Measurements from ENCODE around the gene SLC25A39. TPM values are rescaled to one million over a fixed set of nuclear protein-coding genes. Genes with fewer than 3 reads are reported as not detected.

The SLC25A39 gene
- total RNA-seq, 3 donors from 2014 or later (not counting 1 experiment from before 2014, with no cell fraction given), result 82.4 to 105 (median 97.9) TPM

GRCh38 chr17:44310188-44310587 is 14.4 kb downstream of the SLC25A39 start:
- Histone ChIP-seq H3K4me3 (ENCODE audit: low read length) (no peak overlapping the region), H3K27me3 (ENCODE audit: control insufficient read depth, insufficient read depth, low read length) (peaks cover 29% of the 10 kb centered on the region), H3K4me1 (ENCODE audit: control insufficient read depth, insufficient read depth, low read length) (peaks cover 28% of the 10 kb centered on the region), H3K9me3 (ENCODE audit: control insufficient read depth, insufficient read depth, low read length) (no peaks in the 10 kb centered on the region), H3K27ac (ENCODE audit: low read length) (no peak overlapping the region), H3K36me3 (ENCODE audit: control insufficient read depth, insufficient read depth, low read length) (no peaks in the 10 kb centered on the region)
- Mint-ChIP-seq H3K4me3 (no peak overlapping the region), H3K36me3 (no peaks in the 10 kb centered on the region), H3K27me3 (ENCODE audit: low read depth in 2 of 2) (peaks cover 22 to 34% of the 10 kb centered on the region in 2 donors), H3K4me1 (peaks cover 7 to 13% of the 10 kb centered on the region in 2 donors), H3K27ac (no peak overlapping the region), H3K9me3 (no peaks in the 10 kb centered on the region)
- intact Hi-C loops (cut with micrococcal nuclease), result no loop called here
- WGBS (ENCODE audit: insufficient coverage), result 75% methylated on average over 2 of the region's 2 CpGs
- TF ChIP-seq CTCF (IDR thresholded peaks at IDR 0.05), result no peak
- DNase-seq (no peak), ATAC-seq (no peak)

GRCh38 chr17:44309472-44309871 is 15.2 kb downstream of the SLC25A39 start:
- Histone ChIP-seq H3K27ac (ENCODE audit: low read length) (no peak overlapping the region), H3K9me3 (ENCODE audit: control insufficient read depth, insufficient read depth, low read length) (no peaks in the 10 kb centered on the region), H3K36me3 (ENCODE audit: control insufficient read depth, insufficient read depth, low read length) (no peaks in the 10 kb centered on the region), H3K4me3 (ENCODE audit: low read length) (no peak overlapping the region), H3K27me3 (ENCODE audit: control insufficient read depth, insufficient read depth, low read length) (peaks cover 27% of the 10 kb centered on the region), H3K4me1 (ENCODE audit: control insufficient read depth, insufficient read depth, low read length) (peaks cover 22% of the 10 kb centered on the region)
- WGBS (ENCODE audit: insufficient coverage), result 75% methylated on average over 5 of the region's 5 CpGs
- no peak for ATAC-seq
- no peaks in the 10 kb centered on the region for H3K36me3 Mint-ChIP-seq
- peaks cover 7 to 13% of the 10 kb centered on the region in 2 donors for H3K4me1 Mint-ChIP-seq
- no peak for DNase-seq
- peak overlapping the region; percentile 40 for H3K4me3 Mint-ChIP-seq
- intact Hi-C loops (cut with micrococcal nuclease), result no loop called here
- TF ChIP-seq CTCF (IDR thresholded peaks at IDR 0.05), result no peak
- H3K27me3 Mint-ChIP-seq (ENCODE audit: low read depth in 2 of 2), result peaks cover 29 to 34% of the 10 kb centered on the region in 2 donors
- no peaks in the 10 kb centered on the region for H3K9me3 Mint-ChIP-seq
- H3K27ac Mint-ChIP-seq, result no peak overlapping the region

- Histone ChIP-seq H3K9me3 (ENCODE audit: control insufficient read depth, insufficient read depth, low read length) (no peaks in the 10 kb centered on the region), H3K36me3 (ENCODE audit: control insufficient read depth, insufficient read depth, low read length) (no peaks in the 10 kb centered on the region), H3K27ac (ENCODE audit: low read length) (no peak overlapping the region), H3K4me1 (ENCODE audit: control insufficient read depth, insufficient read depth, low read length) (peaks cover 22% of the 10 kb centered on the region), H3K4me3 (ENCODE audit: low read length) (no peak overlapping the region), H3K27me3 (ENCODE audit: control insufficient read depth, insufficient read depth, low read length) (peaks cover 21% of the 10 kb centered on the region)
- peak in 1 of 2 donors; percentile 25 for DNase-seq
- 5% methylated on average over 15 of the region's 15 CpGs for WGBS (ENCODE audit: insufficient coverage)
- Mint-ChIP-seq H3K27me3 (ENCODE audit: low read depth in 2 of 2) (peaks cover 24 to 28% of the 10 kb centered on the region in 2 donors), H3K4me1 (peaks cover 10 to 17% of the 10 kb centered on the region in 2 donors), H3K9me3 (no peaks in the 10 kb centered on the region), H3K36me3 (no peaks in the 10 kb centered on the region), H3K4me3 (peak overlapping the region; percentile 40), H3K27ac (no peak overlapping the region)
- ATAC-seq, result peak in 1 of 3 donors; percentile 6
- intact Hi-C loops (cut with micrococcal nuclease), result no loop called here
- no peak for TF ChIP-seq CTCF (IDR thresholded peaks at IDR 0.05)
These were observed 15.8 kb downstream of the SLC25A39 start for GRCh38 chr17:44308865-44309264.

GRCh38 chr17:44308320-44308818 is 16.3 kb downstream of the SLC25A39 start, which contains the start of gene RUNDC3A:
RUNDC3A (plus strand) TSS chr17:44308601; CDS start chr17:44308833, 232 bp downstream.
- H3K4me1 Mint-ChIP-seq, result peaks cover 11 to 18% of the 10 kb centered on the region in 2 donors
- Histone ChIP-seq H3K27ac (ENCODE audit: low read length) (no peak within 1 kb of the TSS), H3K36me3 (ENCODE audit: control insufficient read depth, insufficient read depth, low read length) (no peaks in the 10 kb centered on the region), H3K4me3 (ENCODE audit: low read length) (no peak within 1 kb of the TSS), H3K9me3 (ENCODE audit: control insufficient read depth, insufficient read depth, low read length) (no peaks in the 10 kb centered on the region), H3K4me1 (ENCODE audit: control insufficient read depth, insufficient read depth, low read length) (peaks cover 22% of the 10 kb centered on the region), H3K27me3 (ENCODE audit: control insufficient read depth, insufficient read depth, low read length) (peaks cover 20% of the 10 kb centered on the region)
- peak within 1 kb of the TSS; percentile 40 for H3K4me3 Mint-ChIP-seq
- 0% methylated on average over 37 of the region's 39 CpGs for WGBS (ENCODE audit: insufficient coverage)
- H3K9me3 Mint-ChIP-seq, result no peaks in the 10 kb centered on the region
- H3K36me3 Mint-ChIP-seq, result no peaks in the 10 kb centered on the region
- ATAC-seq (peak; percentile 91 to 95 (median 94)), DNase-seq (peak; percentile 89 to 92)
- no peak for TF ChIP-seq CTCF (IDR thresholded peaks at IDR 0.05)
- H3K27ac Mint-ChIP-seq, result no peak within 1 kb of the TSS
- intact Hi-C loops (cut with micrococcal nuclease), result no loop called here
- H3K27me3 Mint-ChIP-seq (ENCODE audit: low read depth in 2 of 2), result peaks cover 19 to 26% of the 10 kb centered on the region in 2 donors

All from natural killer cell (primary cell).